H1 (cell line): ENCODE results near the gene RUBCN. TPM values are rescaled to one million over a fixed set of nuclear protein-coding genes. Genes with fewer than 3 reads are reported as not detected.

Experiments used
- FOSL1 ChIP-seq: IDR thresholded peaks from 2 replicates; pipeline ENCODE4 v1.6.1; 2011; ENCODE audit warnings: mild to moderate bottlenecking, low read depth, low read length, moderate library complexity; ENCODE audit not compliant: insufficient read depth
- RNF2 ChIP-seq: fragments of 200-900, 300-1000 bp; sonication (generic); IDR thresholded peaks from 2 replicates; pipeline ENCODE4 v1.7.1; 2016; ENCODE audit warnings: borderline replicate concordance, low read depth, mild to moderate bottlenecking, antibody characterized with exemption, low read length; ENCODE audit not compliant: poor library complexity, severe bottlenecking; ENCODE audit errors: missing control alignments
- polyA plus RNA-seq, 7 experiments: library from polyadenylated mRNA; depleted of rRNA in 3 of 7; stranded (reverse) in 5 of 7; unstranded in 2 of 7; fragments of >200 nt in 5 of 7; fragments of 200-250 nt in 2 of 7; gene quantifications; 1 replicate in 5 of 7; 2 replicates in 1 of 7; 4 replicates in 1 of 7; pipeline versions ENCODE4 v1.2.1 to v1.2.3, GENCODE V29; 2011 to 2013; ENCODE audit warnings: missing spikeins in 2 of 7, mixed read lengths in 2 of 7
- total RNA-seq: library from RNA; stranded (reverse); fragmentation: NEBNext Ultra II Directional; extraction: Animal tissue kit (Norgen Biotek cat#: 25700); gene quantifications from 2 replicates; pipeline ENCODE4 v1.2.1, GENCODE V29; 2021
- TF ChIP-seq, protein P1 (sequence below): IDR thresholded peaks from 2 replicates; pipeline ENCODE4 v1.6.1; 2012; ENCODE audit warnings: inconsistent platforms

Gene RUBCN
- total and polyA plus RNA-seq, 2 of the 8 experiments (the other 6 are each of a cell fraction or from before 2014, with no cell fraction given) = 9.3 to 21.9 TPM

DNA sequence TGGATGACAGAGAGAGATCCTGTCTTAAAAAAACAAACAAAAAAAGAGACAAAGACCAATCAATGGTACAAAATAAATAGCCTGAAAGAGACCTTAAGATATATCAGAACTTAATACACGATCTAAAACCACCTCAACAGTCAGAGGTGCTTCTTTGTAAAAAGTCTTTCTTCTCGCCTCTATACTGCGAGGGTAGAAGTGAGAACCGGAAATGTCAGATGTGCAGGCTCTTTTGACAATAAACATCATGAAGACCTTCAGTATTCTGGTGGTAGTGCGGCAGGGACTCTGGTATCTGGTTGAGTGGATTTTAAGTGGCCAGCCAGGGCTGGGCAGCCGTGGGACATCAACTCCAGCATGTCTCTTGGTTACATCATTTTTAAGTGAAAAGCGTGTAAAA lies 30.0 kb downstream of the RUBCN start (continued):
- TF ChIP-seq, protein P1, sequence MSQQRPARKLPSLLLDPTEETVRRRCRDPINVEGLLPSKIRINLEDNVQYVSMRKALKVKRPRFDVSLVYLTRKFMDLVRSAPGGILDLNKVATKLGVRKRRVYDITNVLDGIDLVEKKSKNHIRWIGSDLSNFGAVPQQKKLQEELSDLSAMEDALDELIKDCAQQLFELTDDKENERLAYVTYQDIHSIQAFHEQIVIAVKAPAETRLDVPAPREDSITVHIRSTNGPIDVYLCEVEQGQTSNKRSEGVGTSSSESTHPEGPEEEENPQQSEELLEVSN = no peak
- TF ChIP-seq RNF2 (no peak), FOSL1 (no peak)
